Muscle of arm (tissue), 12 donors: ENCODE results near the gene SLC25A6. TPM values are rescaled to one million over a fixed set of nuclear protein-coding genes. Genes with fewer than 3 reads are reported as not detected.
"Not testable (repeated sequence)": the region's sequence is repeated elsewhere in the genome, so short reads cannot be mapped to it uniquely, and the experiment has no call there.

Source experiments
- DNase-seq: peaks from one replicate; pipeline ENCODE4 v3.0.0-alpha.2; 2013
- polyA plus RNA-seq, 12 donors: library from polyadenylated mRNA; unstranded; fragments of 120-200 nt; gene quantifications; one replicate each; pipeline ENCODE4 v1.2.1, GENCODE V29; 2013; ENCODE audit not compliant: insufficient read length in 12 of 12

SLC25A6 gene
- polyA plus RNA-seq, 12 donors: 328 to 483 (median 427) TPM; not detected in 1

DNA sequence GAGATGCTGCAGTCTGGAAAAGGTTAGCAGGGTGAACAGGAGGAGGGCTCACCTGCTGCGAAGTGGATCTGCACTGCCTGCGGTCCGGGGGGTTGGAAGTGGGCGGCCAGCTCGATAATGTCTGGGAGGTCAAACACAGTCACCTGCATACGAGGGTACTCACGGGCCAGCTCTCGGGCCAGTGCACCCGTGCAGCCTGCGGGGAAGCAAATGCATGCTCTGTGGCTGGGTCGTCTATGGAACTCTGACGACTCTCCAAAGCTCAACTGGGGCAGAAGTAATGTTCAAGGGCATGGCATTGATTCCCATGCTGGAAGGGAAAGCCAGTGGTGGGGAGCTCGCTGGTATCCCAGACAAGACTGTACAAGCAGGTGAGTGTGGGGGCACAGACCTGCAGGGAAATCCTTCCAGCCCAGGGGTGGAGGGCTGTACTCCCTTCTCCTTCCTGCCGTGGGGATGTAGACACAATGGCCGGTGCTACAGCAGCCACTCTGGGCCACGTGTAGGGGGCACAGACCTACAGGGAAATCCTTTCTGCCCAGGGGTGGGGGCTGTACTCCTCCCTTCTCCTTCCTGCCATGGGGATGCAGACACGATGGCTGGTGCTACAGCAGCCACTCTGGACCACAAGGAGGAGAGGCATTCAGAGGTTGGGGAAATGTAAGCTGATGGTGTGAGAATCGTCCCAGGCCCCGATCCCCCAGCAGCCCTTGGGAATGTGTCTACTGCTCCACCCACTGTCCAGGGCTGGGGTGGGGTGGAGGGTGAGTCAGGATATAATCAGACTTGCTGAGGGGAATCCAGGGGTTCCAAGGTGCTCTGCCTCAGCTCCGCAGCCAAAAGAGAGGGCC is 26.2 kb upstream of the SLC25A6 start:
- no peak for DNase-seq

DNA sequence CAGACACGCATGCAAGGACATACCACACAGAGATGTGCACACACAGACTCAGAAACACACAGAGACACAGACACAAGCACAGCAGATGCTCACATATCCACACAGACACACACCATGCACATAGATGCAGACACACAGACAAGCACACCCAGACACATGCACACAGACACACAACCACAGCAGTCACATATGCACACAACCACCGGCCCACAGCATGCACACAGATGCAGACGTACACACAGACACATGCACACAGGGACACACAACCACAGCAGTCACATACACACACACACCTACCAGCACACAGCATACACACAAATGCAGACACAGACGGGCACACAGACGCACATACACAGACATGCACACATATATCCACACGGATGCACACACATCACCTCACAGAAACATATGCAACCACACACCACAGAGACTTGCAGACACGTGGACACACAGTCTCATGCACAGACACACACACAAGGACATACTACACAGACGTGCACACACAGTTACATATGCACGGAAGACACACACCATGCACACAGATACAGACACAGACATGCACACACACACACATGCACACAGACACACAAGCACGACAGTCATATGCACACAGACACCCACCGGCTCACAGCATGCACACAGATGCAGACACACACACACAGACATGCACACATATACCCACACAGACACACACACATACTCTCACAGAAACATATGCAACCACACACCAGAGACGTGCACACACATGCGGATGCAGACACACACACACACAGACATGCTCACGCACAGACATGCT is 25.2 kb upstream of the SLC25A6 start:
- no peak for DNase-seq

DNA sequence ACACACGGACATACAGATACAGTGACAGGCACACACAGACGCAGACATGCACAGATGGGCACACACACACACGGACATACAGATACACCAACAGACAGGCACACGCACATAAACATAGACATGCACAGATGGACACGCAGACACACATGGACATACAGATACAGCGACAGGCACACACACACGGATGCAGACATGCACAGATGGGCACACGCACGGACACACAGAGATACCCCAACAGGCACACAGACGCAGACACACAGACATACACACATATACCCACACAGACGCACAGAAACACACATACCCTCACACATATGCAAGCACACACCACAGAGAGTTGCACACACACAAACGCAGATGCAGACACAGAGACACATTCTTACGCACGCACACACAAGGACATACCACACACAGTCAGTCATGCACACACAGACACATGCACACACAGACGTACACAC is 24.4 kb upstream of the SLC25A6 start:
- no peak for DNase-seq

DNA sequence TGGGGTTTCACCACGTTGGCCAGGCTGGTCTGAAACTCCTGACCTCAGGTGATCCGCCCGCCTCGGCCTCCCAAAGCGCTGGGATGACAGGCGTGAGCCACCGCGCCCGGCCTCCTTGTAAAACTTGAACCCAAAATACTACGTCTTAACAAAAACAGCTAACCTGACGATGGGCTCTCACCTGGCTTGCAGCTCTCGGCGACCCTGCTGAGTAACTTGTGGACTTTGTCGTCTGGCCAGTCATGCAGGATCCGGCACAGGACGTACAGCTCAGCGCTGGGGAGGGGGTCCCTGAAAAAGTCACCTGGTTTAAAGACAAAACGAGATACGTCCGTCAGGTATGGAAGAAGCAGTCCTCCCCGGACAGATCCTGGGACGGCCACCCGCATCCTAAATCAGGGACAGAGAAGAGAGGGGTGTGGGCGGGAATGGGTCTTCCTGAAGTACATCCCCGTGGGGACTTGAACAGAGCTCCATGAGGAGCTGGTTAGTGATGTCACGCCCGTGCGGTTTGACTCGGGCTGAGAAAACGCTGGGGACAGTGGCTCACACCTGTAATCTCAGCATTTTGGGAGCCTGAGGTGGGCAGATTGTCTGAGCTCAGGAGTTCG is 20.7 kb upstream of the SLC25A6 start:
- no peak for DNase-seq

DNA sequence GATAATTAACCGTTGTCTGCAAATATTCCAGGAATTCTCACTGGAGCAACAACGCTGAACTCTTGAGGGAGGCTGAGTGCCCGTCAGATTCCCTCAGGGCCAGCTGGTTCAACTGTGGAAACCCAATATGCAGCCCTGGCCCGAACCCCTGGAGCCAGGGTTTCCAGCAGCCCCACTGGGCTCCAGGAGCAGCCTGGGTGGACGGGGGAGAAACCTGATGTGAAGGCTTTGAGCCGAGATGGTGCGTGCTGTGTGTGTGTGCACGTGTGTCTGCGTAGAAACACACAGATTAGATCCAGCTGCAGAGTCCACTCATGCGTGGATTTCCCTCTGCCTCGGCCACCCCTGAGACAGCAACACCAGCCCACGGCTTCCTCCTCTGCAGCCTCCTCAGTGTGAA is 19.4 kb upstream of the SLC25A6 start:
- DNase-seq: no peak

DNA sequence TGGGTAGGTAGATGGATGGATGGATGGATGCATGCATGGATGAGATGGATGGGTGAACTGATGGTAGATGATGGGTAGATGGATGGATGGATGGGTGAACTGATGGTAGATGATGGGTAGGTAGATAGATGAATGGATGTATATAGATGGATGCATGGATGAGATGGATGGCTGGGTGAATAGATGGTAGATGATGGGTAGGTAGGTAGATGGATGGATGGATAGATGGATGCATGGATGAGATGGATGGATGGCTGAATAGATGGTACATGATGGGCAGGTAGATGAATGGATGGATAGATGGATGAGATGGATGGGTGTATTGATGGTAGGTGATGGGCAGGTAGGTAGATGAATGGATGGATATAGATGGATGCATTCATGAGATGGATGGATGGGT is 15.1 kb upstream of the SLC25A6 start:
- DNase-seq: no peak

DNA sequence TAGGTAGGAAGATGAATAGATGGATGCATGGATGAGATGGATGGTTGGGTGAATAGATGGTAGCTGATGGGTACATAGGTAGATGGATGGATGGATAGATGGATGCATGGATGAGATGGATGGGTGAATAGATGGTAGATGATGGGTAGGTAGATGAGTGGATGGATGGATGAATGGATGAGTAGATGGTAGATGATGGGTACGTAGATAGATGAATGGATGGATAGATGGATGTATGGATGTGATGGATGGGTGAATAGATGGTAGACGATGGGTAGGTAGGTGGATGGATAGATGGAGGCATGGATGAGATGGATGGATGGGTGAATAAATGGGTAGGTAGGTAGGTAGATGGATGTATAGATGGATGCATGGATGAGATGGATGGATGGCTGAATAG is 13.9 kb upstream of the SLC25A6 start:
- not testable (repeated sequence) for DNase-seq

DNA sequence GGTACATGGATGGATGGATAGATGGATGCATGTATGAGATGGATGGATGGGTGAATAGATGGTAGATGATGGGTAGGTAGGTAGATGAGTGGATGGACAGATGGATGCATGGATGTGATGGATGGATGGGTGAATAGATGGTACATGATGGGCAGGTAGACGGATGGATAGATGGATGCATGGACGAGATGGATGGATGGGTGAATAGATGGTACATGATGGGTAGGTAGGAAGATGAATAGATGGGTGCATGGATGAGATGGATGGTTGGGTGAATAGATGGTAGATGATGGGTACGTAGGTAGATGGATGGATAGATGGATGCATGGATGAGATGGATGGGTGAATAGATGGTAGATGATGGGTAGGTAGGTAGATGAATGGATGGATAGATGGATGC is 12.0 kb upstream of the SLC25A6 start:
- DNase-seq: not testable (repeated sequence)

DNA sequence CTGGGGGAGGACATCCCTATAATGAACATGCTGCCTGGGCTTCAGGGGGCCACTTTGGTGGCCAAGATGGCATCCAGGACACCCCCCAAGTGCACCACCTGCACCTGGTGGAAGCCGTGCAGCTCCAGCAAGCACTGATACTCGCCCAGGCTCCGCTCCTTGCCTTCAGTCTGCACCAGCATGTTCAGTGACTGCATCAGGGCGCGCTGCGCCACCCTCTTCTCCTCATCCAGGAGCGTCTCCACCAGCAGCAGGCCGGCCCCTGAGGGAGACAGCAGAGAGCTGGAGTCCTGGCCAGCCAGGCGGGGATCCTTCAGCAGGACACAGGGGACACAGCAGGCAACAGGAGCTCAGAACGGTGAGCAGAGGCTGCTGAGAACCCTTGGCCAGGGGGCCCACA is 11.3 kb upstream of the SLC25A6 start:
- DNase-seq: no peak

DNA sequence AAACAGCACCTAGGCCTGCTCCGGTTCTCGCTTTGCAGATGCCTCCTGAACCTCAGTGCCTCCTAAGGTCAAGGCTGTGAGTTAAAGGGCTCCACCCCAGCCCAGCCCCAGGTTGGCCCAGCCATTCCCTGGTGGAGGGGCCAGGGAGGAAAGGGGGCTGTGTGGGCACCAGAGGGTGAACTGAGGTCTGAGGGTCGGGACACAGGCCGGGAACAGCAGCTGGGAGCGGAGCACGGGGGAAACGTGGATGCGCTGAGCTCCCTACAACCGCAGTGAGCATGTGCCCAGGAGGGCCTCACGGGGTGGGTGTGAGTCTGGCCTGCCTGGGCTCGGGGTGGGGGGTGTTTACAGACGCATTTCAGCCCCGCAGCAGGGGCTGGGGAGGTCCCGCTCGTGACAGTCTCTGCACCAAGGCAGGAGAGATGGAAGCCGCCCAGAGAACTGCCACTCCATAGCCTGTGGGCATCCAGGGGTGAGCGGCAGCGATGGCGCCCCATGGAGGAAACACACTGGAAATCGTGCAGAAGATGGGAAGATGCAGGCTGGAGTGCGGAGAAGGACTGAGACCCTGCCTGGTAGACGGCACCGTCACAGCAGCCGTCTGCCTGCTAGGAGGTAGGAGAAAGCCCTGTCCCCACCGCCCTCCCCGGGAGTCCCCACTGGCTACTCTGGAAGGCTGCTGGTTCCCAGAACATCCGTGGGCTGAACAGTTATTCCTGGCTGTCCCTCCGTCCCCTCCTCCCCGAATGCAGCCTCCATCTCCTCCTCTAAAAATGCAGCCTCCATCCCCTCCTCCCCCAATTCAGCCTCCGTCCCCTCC is 9.9 kb upstream of the SLC25A6 start:
- DNase-seq: no peak

DNA sequence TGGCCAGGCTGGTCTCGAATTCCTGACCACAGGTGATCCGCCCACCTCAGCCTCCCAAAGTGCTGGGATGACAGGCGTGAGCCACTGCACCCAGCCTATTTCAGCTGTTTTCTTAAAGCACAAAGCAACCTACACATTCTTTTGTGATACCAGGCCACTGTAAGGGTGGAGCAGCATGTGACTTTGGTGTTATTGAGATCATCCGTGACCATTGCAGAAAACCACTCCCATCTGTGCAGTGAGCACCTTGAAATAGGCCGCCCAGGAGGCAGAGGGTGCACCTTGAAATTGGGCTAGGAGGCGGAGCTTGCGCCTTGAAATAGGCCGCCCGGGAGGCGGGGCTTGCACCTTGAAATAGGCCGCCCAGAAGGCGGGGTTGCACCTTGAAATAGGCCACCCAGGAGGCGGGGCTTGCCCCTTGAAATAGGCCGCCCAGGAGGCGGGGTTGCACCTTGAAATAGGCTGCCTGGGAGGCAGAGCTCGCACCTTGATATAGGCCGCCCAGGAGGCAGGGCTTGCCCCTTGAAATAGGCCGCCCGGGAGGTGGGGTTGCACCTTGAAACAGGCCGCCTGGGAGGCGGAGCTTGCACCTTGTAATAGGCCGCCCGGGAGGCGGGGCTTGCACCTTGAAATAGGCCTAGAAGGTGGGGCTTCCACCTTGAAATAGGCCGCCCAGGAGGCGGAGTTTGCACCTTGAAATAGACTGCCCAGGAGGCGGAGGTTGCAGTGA is 9.0 kb upstream of the SLC25A6 start:
- no peak for DNase-seq

DNA sequence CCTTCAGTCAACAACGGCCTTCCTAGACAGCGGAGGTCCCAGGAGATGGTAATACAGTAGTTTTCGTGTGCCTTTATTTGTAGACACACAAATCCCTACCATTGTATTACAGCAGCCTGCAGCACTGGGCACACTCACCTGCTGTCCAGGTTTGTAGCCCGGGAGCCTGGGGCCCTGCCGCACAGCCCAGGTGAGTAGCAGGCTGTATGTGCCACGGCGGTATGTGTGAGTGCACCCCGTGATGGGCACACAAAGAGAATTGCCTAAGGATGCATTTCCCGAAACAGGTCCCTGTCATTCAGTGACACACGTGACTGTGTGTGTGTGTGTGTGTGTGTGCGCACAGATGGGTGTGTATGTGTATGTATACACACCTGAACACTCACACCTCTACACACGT is 8.1 kb upstream of the SLC25A6 start:
- no peak for DNase-seq

DNA sequence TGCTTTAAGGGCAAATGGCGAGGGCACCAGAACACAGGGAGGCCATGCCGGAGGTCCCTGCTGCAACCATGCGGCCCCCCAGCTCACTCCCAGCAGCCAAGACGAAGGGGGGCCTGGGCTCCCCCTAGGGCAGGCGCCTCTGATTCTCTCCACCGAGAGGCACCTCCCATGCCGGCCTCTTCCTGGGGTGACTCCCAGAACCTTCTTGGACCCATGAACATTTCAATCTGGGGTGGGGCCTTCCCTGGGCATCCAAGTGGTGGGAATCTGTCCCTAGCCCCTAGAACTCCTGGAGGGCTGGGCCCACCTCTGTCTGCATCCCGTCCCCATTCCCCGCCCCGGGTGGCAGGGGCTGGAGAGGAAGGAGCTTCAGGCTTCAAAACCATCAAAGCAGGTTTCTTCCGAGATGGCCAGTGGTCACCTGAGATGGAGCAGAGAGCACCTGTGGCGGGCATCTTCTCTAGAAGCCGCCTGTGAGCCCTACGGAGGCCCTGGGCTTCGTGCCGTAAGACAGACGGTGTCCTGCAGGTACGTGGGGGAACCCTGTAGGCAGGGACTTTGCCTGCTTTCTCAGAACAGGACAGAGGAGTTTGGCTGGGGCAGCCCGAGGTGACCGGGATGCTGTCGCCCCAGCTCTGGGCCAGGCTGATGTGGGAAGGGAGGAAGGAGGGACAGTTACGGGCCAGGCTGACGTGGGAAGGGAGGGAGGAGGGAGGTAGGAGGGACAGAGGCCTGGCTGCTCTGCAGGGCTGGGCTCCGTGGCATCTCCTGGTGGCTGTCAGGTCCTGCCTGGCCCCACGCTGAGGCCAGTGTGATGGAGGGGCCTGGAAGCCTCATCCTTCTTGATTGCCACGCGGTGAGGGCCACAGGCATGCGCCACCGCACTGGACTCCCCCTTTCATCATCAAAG is 6.8 kb upstream of the SLC25A6 start:
- no peak for DNase-seq

DNA sequence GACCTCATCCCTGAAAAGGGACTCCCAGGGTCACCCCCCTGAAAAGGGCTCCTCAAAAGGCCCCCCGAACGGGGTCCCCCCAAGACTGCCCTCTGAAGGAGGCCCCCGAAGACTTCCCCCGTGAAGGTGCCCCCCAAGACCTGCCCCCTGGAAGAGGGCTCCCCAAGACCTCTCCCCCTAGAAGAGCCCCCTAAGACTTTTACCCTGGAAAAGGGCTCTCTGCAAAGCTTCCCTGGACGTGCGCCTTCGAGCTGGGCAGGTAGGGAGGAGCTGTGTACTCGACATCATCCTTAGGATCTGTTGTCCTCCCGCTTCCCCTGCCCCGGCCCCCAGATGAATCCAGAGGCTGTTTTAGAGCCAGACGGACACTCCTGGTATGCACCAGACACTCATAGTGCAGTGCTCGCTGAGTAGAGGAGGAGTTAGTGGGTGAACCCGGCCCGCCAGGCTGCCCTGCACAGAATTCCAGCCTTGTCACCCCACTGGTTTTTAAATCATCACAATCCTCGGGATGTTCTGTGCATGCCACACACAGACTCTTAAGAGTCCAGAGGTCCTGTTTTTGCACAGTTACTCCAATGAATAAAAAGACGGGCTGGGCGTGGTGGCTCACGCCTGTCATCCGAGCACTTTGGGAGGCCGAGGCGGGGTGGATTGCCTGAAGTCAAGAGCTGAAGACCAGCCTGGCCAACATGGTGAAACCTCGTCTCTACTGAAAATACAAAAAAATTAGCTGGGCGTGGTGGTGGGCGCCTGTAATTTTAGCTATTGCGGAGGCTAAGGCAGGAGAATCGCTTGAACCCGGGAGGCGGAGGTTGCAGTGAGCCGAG is 5.7 kb upstream of the SLC25A6 start:
- no peak for DNase-seq

DNA sequence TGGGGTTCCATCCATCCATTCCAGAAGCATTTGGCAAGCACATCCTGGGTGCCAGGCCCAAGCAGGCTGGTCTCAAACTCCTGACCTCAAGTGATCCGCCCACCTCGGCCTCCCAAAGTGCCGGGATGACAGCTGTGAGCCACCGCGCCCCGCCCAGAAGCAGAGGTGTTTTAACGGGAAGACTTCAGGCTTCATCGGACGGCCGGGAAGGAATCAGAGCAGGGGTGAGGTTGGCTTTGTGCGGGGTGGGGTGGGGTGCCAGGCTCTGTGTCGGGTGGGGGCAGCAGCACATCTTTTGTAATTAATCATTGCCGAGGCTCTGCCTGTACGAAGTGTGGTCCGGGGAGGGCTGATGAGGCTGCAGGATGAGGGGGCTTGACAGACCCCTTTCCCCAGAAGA is 5.1 kb upstream of the SLC25A6 start:
- no peak for DNase-seq

DNA sequence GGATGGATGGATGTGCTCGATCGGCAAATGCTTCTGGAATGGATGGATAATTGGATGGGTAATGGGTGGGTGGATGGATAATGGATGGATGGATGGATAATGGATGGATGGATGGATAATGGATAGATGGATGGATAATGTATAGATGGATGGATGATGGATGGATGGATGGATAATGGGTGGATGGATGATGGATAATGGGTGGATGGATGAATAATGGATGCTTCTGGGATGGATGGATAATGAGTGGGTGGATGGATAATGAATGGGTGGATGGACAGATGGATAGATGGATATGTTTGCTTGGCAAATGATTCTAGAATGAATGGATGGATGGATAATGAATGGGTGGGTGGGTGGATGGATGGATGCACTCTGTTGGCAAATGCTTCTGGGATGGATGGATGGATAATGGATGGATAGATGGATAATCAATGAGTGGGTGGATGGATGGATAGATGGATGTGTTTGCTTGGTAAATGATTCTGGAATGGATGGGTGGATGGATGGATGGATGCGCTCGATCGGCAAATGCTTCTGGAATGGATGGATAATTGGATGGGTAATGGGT is 3.8 kb upstream of the SLC25A6 start:
- no peak for DNase-seq

DNA sequence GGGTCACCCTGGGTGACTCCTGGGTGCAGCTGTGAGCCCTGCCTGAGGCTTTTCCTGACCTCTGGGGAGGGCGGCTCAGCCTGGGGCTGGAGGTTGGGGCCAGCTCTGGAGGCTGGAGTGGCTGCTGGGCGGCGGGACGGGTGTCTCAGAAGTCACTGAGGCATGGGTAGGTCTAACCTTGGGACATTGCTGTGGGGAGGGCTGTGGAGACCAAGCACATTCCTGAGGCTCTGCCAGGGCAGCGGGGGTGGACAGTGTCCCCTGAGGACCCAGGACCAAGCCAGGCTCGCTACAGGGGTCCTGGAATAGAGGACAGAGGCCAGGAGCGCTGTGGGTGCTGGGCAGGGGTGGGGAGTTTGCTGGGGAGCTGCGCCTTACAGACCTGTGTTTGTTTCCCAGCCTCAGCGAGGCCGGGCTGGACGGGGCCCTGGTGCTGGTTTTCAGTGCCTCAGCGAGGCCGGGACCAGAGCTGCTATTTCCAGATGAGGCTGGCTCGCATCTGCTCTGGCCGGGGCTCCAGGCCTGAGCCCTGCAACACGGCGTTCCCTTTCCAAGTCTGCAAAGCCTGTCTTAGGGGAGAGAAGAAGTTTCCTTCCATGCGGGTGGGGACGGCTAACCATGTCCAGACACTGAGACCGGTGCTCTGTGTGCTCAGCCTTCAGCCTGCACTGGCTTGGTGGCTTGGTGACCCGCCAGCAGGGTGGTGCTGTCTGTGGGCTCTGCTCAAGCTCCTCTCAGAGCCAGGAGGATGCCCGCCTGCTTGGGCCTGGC is 3.0 kb upstream of the SLC25A6 start:
- DNase-seq: peak; percentile 35
